ENCODE data around the gene NDC1. TPM values are rescaled to one million over a fixed set of nuclear protein-coding genes. Genes with fewer than 3 reads are reported as not detected.

The NDC1 gene
- total RNA-seq, 2 donors from 2014 or later, result 17.3 to 39.4 TPM

GRCh38 chr1:53752281-53752680, 85.8 kb downstream of the NDC1 start:
- Histone ChIP-seq H3K27ac (no peak overlapping the region), H3K36me3 (no peaks in the 10 kb centered on the region), H3K9ac (ENCODE audit: low read depth in 2 of 2, low read length in 2 of 2) (no peak overlapping the region), H3K4me1 (no peaks in the 10 kb centered on the region), H3K27me3 (no peaks in the 10 kb centered on the region), H3K4me3 (no peak overlapping the region), H3K9me3 (no peaks in the 10 kb centered on the region)
- intact Hi-C loops (cut with DNase I), result no loop called here
- TF ChIP-seq CTCF (IDR thresholded peaks at IDR 0.05), result no peak
- no peak for DNase-seq

- no peak for TF ChIP-seq CTCF (IDR thresholded peaks at IDR 0.05)
- Histone ChIP-seq H3K27me3 (no peaks in the 10 kb centered on the region), H3K36me3 (no peaks in the 10 kb centered on the region), H3K4me1 (no peaks in the 10 kb centered on the region), H3K9ac (ENCODE audit: low read depth in 2 of 2, low read length in 2 of 2) (no peak overlapping the region), H3K9me3 (no peaks in the 10 kb centered on the region), H3K27ac (no peak overlapping the region), H3K4me3 (no peak overlapping the region)
- no peak for DNase-seq
- intact Hi-C loops (cut with DNase I), result no loop called here
These were observed 90.3 kb downstream of the NDC1 start for GRCh38 chr1:53747841-53748240.

- peaks cover 38% of the 10 kb centered on the region for H3K27me3 ChIP-seq
- DNase-seq, result no peak
- TF ChIP-seq CTCF (IDR thresholded peaks at IDR 0.05), result no peak
- H3K27ac ChIP-seq, result no peak overlapping the region
- no peaks in the 10 kb centered on the region for H3K36me3 ChIP-seq
- no peak overlapping the region for H3K9ac ChIP-seq (ENCODE audit: low read depth in 2 of 2, low read length in 2 of 2)
- peaks cover 6% of the 10 kb centered on the region for H3K4me1 ChIP-seq
- intact Hi-C loops (cut with DNase I), result no loop called here
- no peaks in the 10 kb centered on the region for H3K9me3 ChIP-seq
- H3K4me3 ChIP-seq, result no peak overlapping the region
These were observed 97.4 kb downstream of the NDC1 start for GRCh38 chr1:53740621-53741105.

GRCh38 chr1:53739109-53739681, 98.9 kb downstream of the NDC1 start, which contains the start of gene GLIS1:
TSS of gene GLIS1 (minus strand) at chr1:53739164. CDS start at chr1:53738064, 1,100 bp downstream.
- peak within 1 kb of the TSS; percentile 58 for H3K4me3 ChIP-seq
- no peaks in the 10 kb centered on the region for H3K36me3 ChIP-seq
- TF ChIP-seq CTCF (IDR thresholded peaks at IDR 0.05), result no peak
- no peak within 1 kb of the TSS for H3K27ac ChIP-seq
- peaks cover 38% of the 10 kb centered on the region for H3K27me3 ChIP-seq
- H3K4me1 ChIP-seq, result peaks cover 6% of the 10 kb centered on the region
- DNase-seq, result peak; percentile 81
- peak within 1 kb of the TSS; percentile 19 to 72 for H3K9ac ChIP-seq (ENCODE audit: low read depth in 2 of 2, low read length in 2 of 2)
- intact Hi-C loops (cut with DNase I), result no loop called here
- no peaks in the 10 kb centered on the region for H3K9me3 ChIP-seq

GRCh38 chr1:53738205-53739108, 99.6 kb downstream of the NDC1 start:
- Histone ChIP-seq H3K4me1 (peaks cover 6% of the 10 kb centered on the region), H3K27me3 (peaks cover 38% of the 10 kb centered on the region), H3K9me3 (no peaks in the 10 kb centered on the region), H3K9ac (ENCODE audit: low read depth in 2 of 2, low read length in 2 of 2) (peak overlapping the region; percentile 12 to 72), H3K4me3 (peak overlapping the region; percentile 58), H3K27ac (no peak overlapping the region), H3K36me3 (no peaks in the 10 kb centered on the region)
- intact Hi-C loops (cut with DNase I), result no loop called here
- DNase-seq, result no peak
- no peak for TF ChIP-seq CTCF (IDR thresholded peaks at IDR 0.05)

Data from colonic mucosa (tissue), 4 donors.